Stimulated activated CD4-positive, alpha-beta T cell treated with anti-CD3 and anti-CD28 coated beads, Interleukin-4, amount 100 ng/mL, for 48 hours (primary cell): ENCODE data around the gene JMJD7.
A peak's percentile ranks its signal among the peaks of the same experiment; 100 is the strongest.

Source experiments
- DNase-seq, 2 donors: peaks; one replicate each; pipeline ENCODE4 v3.0.0-alpha.2; 2020; ENCODE audit warnings: low read depth in 2 of 2

JMJD7 gene

GRCh38 chr15:41843571-41843970, 15.7 kb downstream of the JMJD7 start:
- DNase-seq = no peak

- no peak for DNase-seq
Measured at GRCh38 chr15:41844814-41845213, 16.9 kb downstream of the JMJD7 start.

- DNase-seq = no peak
Measured at GRCh38 chr15:41847206-41847605, 19.3 kb downstream of the JMJD7 start.

- no peak for DNase-seq
Measured at GRCh38 chr15:41847981-41848380, 20.1 kb downstream of the JMJD7 start.

GRCh38 chr15:41848631-41849030, 20.7 kb downstream of the JMJD7 start:
- peak; percentile 45 to 54 for DNase-seq

- no peak for DNase-seq
Measured at GRCh38 chr15:41849204-41849603, 21.3 kb downstream of the JMJD7 start.

GRCh38 chr15:41849861-41850260, 22.0 kb downstream of the JMJD7 start:
- no peak for DNase-seq

GRCh38 chr15:41850482-41851166, 22.7 kb downstream of the JMJD7 start:
- DNase-seq = no peak

- no peak for DNase-seq
Measured at GRCh38 chr15:41851167-41851523, 23.3 kb downstream of the JMJD7 start.

GRCh38 chr15:41851755-41852370, 24.0 kb downstream of the JMJD7 start:
- no peak for DNase-seq

- no peak for DNase-seq
Measured at GRCh38 chr15:41852736-41853590, 25.1 kb downstream of the JMJD7 start.

- no peak for DNase-seq
Measured at GRCh38 chr15:41853831-41854230, 25.9 kb downstream of the JMJD7 start.

- DNase-seq = no peak
Measured at GRCh38 chr15:41854443-41854842, 26.6 kb downstream of the JMJD7 start.

GRCh38 chr15:41855261-41855961, 27.5 kb downstream of the JMJD7 start:
- no peak for DNase-seq

GRCh38 chr15:41856262-41856661, 28.4 kb downstream of the JMJD7 start:
- no peak for DNase-seq

- no peak for DNase-seq
Measured at GRCh38 chr15:41856716-41857115, 28.8 kb downstream of the JMJD7 start.

GRCh38 chr15:41857316-41857715, 29.4 kb downstream of the JMJD7 start:
- DNase-seq = no peak

GRCh38 chr15:41858756-41859155, 30.9 kb downstream of the JMJD7 start:
- DNase-seq = no peak

GRCh38 chr15:41860049-41860828, 32.3 kb downstream of the JMJD7 start:
- no peak for DNase-seq

- DNase-seq = no peak
Measured at GRCh38 chr15:41861736-41862356, 34.0 kb downstream of the JMJD7 start.
